ENCODE results near the gene P2RY8. TPM values are rescaled to one million over a fixed set of nuclear protein-coding genes. Genes with fewer than 3 reads are reported as not detected.

Gene P2RY8
- total RNA-seq, 1 experiment from 2014 or later, result 0.44 TPM

GRCh38 chrX:1520350-1520749 lies 16.6 kb downstream of the P2RY8 start:
- no peak overlapping the region for H3K4me2 ChIP-seq (ENCODE audit: low read length)
- H3K27ac ChIP-seq (ENCODE audit: low read depth, low read length), result no peak overlapping the region
- intact Hi-C loops (cut with micrococcal nuclease), result no loop called here
- DNase-seq (ENCODE audit: low read depth, low spot score) (no peak), ATAC-seq (no peak)
- TF ChIP-seq SIN3A (IDR thresholded peaks at IDR 0.05; ENCODE audit: low read depth), result no peak
- TF ChIP-seq SP1 (IDR thresholded peaks at IDR 0.05; ENCODE audit: low read depth), result no peak
- TF ChIP-seq YY1 (IDR thresholded peaks at IDR 0.05; ENCODE audit: extremely low read depth, insufficient replicate concordance, low read depth, low read length), result no peak
- H4K20me1 ChIP-seq (ENCODE audit: insufficient read depth), result no peaks in the 10 kb centered on the region
- RAD21 ChIA-PET (ENCODE audit: low non-redundant PET in 1 of 2, low total read pairs in 2 of 2, uncharacterized antibody in 2 of 2, unreplicated experiment in 2 of 2), result no interaction called here
- H3K27me3 ChIP-seq (ENCODE audit: insufficient read depth, low read length), result no peaks in the 10 kb centered on the region
- H3K36me3 ChIP-seq (ENCODE audit: control insufficient read depth in 1 of 2, insufficient read depth in 2 of 2, low read length in 2 of 2), result no peaks in the 10 kb centered on the region
- no peak overlapping the region for H3K9ac ChIP-seq (ENCODE audit: low read length)
- no peaks in the 10 kb centered on the region for H3K9me2 ChIP-seq (ENCODE audit: insufficient read depth)
- H3K79me2 ChIP-seq (ENCODE audit: insufficient read depth, low read length), result no peaks in the 10 kb centered on the region
- H3K4me1 ChIP-seq (ENCODE audit: control insufficient read depth in 1 of 2, insufficient read depth in 2 of 2, low read length in 2 of 2), result no peaks in the 10 kb centered on the region
- POLR2A ChIA-PET, result no interaction called here
- H2AFZ ChIP-seq (ENCODE audit: low read depth, low read length, poor library complexity, severe bottlenecking), result no peak overlapping the region
- CTCF ChIA-PET, result no interaction called here
- no peaks in the 10 kb centered on the region for H3K9me3 ChIP-seq (ENCODE audit: control insufficient read depth in 1 of 2, insufficient read depth in 1 of 2, low read depth in 1 of 2, low read length in 2 of 2)
- H3K4me3 ChIP-seq (replicated peaks in 1 of 2; ENCODE audit: low read depth in 1 of 2, low read length in 2 of 2), result no peak overlapping the region
- no TSS peak for BruUV-seq (replicated peaks)

GRCh38 chrX:1519022-1519497 lies 17.9 kb downstream of the P2RY8 start:
- no peak for ATAC-seq
- H3K9me3 ChIP-seq (ENCODE audit: control insufficient read depth in 1 of 2, insufficient read depth in 1 of 2, low read depth in 1 of 2, low read length in 2 of 2), result no peaks in the 10 kb centered on the region
- TF ChIP-seq POLR2A (IDR thresholded peaks at IDR 0.05; ENCODE audit: borderline replicate concordance, extremely low read depth, insufficient read depth, insufficient read length), result no peak
- no peak for TF ChIP-seq CBX3 (IDR thresholded peaks at IDR 0.05; ENCODE audit: low read depth)
- no peak for TF ChIP-seq ZFX (IDR thresholded peaks at IDR 0.05)
- no peak for TF ChIP-seq ZBTB33 (IDR thresholded peaks at IDR 0.05; ENCODE audit: extremely low read depth, insufficient replicate concordance, low read length)
- TF ChIP-seq ATF3 (IDR thresholded peaks at IDR 0.05), result no peak
- no peak for TF ChIP-seq SRF (IDR thresholded peaks at IDR 0.05; ENCODE audit: low read depth)
- no peak for TF ChIP-seq REST (IDR thresholded peaks at IDR 0.05; ENCODE audit: low read depth)
- TF ChIP-seq ELF1 (IDR thresholded peaks at IDR 0.05; ENCODE audit: borderline replicate concordance, low read depth), result no peak
- TF ChIP-seq SP1 (IDR thresholded peaks at IDR 0.05; ENCODE audit: low read depth), result no peak
- TF ChIP-seq EGR1 (IDR thresholded peaks at IDR 0.05; ENCODE audit: low read depth), result no peak
- TF ChIP-seq CEBPB (IDR thresholded peaks at IDR 0.05; ENCODE audit: low read depth), result no peak
- TF ChIP-seq CTCF (IDR thresholded peaks at IDR 0.05 in 2 of 3, conservative IDR thresholded peaks at IDR 0.05 in 1 of 3; ENCODE audit: borderline replicate concordance in 1 of 3, insufficient read depth in 1 of 3, low read depth in 2 of 3, low read length in 2 of 3), result no peak
- TF ChIP-seq JUND (IDR thresholded peaks at IDR 0.05), result no peak

More at GRCh38 chrX:1519022-1519497, 17.9 kb downstream of the P2RY8 start:
- DNase-seq (ENCODE audit: low read depth, low spot score), result no peak
- Histone ChIP-seq H3K27me3 (ENCODE audit: insufficient read depth, low read length) (no peaks in the 10 kb centered on the region), H3K4me2 (ENCODE audit: low read length) (no peak overlapping the region), H3K9me2 (ENCODE audit: insufficient read depth) (no peaks in the 10 kb centered on the region), H3K4me1 (ENCODE audit: control insufficient read depth in 1 of 2, insufficient read depth in 2 of 2, low read length in 2 of 2) (no peaks in the 10 kb centered on the region), H3K79me2 (ENCODE audit: insufficient read depth, low read length) (no peaks in the 10 kb centered on the region), H3K4me3 (replicated peaks in 1 of 2; ENCODE audit: low read depth in 1 of 2, low read length in 2 of 2) (no peak overlapping the region), H4K20me1 (ENCODE audit: insufficient read depth) (no peaks in the 10 kb centered on the region), H3K36me3 (ENCODE audit: control insufficient read depth in 1 of 2, insufficient read depth in 2 of 2, low read length in 2 of 2) (no peaks in the 10 kb centered on the region), H2AFZ (ENCODE audit: low read depth, low read length, poor library complexity, severe bottlenecking) (no peak overlapping the region), H3K27ac (ENCODE audit: low read depth, low read length) (no peak overlapping the region), H3K9ac (ENCODE audit: low read length) (no peak overlapping the region)
- intact Hi-C loops (cut with micrococcal nuclease), result no loop called here
- no TSS peak for BruUV-seq (replicated peaks)
- ChIA-PET CTCF (no interaction called here), POLR2A (no interaction called here), RAD21 (ENCODE audit: low non-redundant PET in 1 of 2, low total read pairs in 2 of 2, uncharacterized antibody in 2 of 2, unreplicated experiment in 2 of 2) (no interaction called here)

Data from HCT116 (cell line).